NAMALWA (cell line): ENCODE data around the gene FAM229A.
"Not testable (repeated sequence)": the region's sequence is repeated elsewhere in the genome, so short reads cannot be mapped to it uniquely, and the experiment has no call there.

ENCODE experiments used
- DNase-seq: peaks from one replicate; pipeline ENCODE4 v3.0.0-alpha.2; 2015; ENCODE audit warnings: low spot score

Gene FAM229A

GRCh38 chr1:32377541-32378220, 15.4 kb upstream of the FAM229A start:
- DNase-seq = no peak

DNA sequence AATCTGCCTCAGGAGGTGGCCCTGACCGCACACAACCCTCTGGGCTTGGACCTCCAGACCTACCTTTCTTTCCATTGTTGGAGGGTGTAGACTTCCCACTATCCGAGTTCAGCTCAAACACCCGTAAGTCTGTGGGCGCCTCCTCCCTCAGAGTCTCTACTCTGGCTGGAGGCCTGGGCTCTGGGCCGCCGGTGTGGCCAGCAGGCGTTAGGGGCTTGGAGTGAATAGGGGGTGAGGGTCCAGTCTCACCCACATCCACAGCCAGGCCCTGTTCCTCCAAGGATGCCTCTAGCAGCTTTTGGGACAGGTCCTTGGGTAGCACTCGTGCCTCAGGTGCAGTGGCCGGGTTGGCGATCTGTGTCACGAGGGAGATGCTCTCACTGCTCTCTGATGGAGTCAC, 13.9 kb upstream of the FAM229A start:
- DNase-seq = no peak

GRCh38 chr1:32373996-32374592, 11.8 kb upstream of the FAM229A start:
- DNase-seq = no peak

DNA sequence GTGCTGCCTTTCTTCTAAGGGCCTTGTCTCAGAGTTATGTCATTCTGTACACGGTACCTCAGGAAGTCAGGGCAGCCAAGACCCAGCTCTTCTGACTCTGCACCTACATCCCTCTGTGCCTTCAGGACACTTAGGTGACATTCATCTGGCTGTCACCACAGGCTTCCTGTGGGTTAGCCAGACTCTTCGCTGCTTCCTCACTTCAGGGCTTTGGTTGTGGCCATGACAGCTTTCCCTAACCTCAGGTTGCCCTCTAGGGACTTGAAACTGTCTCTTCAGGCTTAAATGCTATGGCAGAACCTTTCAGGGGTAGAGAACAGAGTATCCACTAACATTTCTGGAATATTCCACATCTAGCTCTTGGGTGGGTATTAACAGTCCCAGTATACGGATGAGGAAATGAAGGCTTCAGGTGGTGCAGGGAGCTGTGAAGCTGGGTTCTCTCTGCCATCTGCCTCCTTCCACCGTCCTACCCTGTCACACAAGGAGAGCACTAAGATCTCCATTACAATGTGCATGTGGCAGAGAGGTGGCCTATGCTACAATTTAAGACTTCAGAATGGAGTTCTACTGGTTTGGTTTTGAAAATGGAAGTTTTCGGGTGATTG, 10.0 kb upstream of the FAM229A start:
- peak; percentile 42 for DNase-seq

DNA sequence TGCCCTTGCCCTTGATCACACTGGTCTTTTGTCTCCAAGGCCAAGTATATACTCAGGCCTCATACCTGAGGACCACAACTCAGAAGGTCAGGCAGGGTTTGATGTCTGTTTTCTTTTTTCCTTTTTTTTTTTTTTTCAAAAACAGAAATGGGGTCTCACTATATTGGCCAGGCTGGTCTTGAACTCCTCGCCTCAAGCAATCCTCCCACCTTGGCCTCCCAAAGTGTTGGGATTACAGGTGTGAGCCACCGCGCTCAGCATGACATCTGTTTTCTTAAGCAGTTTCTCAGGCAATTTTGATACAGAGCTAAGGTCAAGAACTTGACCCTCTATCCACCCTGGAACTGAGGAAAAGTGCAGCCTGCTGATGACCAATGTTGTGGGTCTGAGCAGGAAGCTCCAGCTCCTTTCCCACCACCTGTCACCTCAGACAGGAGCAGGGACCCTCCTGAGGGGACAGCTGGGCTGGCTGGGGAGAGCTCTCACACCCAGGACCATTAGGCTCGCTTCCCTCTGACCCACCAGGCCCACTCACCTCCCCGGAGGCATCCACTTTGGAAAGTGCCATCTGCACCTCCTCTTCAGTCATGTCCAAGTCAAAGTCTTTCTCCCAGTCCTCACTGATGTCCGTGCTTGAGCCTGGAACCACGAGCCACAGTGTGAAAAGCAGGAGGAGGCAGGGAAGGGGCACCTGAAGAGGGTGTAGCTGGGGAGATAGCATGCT, 5.8 kb upstream of the FAM229A start:
- no peak for DNase-seq

DNA sequence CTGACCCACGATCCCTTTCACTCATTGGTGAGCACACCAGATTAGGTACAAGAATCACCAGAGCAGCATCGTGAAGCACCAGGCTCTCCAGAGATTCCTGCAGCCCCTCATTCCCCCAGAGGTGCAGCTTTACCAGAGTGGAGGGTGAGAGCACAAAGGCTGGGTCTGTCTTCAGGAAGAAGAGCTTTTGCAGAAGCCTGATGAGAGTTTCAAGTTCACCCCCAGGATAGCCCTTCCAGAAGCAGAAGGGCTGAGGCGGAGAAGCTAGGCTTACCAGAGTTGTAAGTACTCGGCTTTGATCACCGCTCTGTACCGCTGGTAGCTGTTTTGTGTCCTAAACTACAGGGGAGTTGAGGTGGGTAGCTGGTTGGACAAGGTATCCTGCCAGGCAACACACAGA, 3.2 kb upstream of the FAM229A start:
- DNase-seq = no peak

- DNase-seq = no peak
These were observed 2.6 kb upstream of the FAM229A start for GRCh38 chr1:32364836-32365235.

DNA sequence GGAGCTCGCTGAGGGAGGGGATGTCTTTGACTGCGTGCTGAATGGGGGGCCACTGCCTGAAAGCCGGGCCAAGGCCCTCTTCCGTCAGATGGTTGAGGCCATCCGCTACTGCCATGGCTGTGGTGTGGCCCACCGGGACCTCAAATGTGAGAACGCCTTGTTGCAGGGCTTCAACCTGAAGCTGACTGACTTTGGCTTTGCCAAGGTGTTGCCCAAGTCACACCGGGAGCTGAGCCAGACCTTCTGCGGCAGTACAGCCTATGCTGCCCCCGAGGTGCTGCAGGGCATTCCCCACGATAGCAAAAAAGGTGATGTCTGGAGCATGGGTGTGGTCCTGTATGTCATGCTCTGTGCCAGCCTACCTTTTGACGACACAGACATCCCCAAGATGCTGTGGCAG, 1.4 kb upstream of the FAM229A start:
- DNase-seq = no peak

- DNase-seq = no peak
These were observed 411 bp downstream of the FAM229A start for GRCh38 chr1:32361674-32362473.

- no peak for DNase-seq
These were observed 994 bp downstream of the FAM229A start for GRCh38 chr1:32361308-32361673.

DNA sequence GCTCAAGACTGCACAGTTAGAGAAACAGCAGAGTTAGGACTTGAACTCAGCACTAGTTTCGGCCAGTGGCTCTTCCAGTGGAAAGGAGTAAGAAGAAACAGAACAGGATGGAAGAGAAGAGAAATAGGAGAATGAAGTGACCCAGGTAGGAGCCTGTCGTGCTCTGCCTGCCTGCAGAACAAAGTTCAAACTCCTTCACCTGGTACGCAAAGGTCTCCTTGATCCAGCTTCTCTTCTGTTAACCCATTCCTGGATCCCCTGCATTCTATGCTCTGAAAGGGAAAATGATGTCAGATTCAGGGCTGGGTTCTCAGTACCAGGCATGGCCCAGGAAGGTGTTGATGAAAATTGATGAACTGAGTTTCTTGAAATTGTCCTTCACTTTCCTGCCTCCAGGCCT, 3.9 kb downstream of the FAM229A start:
- no peak for DNase-seq

- no peak for DNase-seq
These were observed 4.7 kb downstream of the FAM229A start for GRCh38 chr1:32357614-32358013.

DNA sequence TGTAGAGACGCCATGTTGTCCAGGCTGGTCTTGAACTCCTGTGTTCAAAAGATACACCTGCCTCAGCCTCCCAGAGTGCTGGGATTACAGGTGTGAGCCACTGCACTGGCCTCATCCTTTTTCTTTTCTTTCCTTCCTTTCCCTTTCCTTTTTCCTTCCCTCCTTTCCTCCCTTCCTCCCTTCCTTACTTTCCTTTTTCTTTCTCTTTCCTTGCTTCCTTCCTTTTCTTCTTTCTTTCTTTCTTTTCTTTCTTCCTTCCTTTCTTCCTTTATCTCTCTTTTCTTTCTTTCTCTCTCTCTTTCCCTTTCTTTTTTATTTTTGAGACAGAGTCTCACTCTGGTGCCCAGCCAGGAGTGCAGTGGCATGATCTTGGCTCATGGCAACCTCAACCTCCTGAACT, 5.8 kb downstream of the FAM229A start:
- DNase-seq = no peak

- DNase-seq = not testable (repeated sequence)
These were observed 6.5 kb downstream of the FAM229A start for GRCh38 chr1:32355778-32356177.

DNA sequence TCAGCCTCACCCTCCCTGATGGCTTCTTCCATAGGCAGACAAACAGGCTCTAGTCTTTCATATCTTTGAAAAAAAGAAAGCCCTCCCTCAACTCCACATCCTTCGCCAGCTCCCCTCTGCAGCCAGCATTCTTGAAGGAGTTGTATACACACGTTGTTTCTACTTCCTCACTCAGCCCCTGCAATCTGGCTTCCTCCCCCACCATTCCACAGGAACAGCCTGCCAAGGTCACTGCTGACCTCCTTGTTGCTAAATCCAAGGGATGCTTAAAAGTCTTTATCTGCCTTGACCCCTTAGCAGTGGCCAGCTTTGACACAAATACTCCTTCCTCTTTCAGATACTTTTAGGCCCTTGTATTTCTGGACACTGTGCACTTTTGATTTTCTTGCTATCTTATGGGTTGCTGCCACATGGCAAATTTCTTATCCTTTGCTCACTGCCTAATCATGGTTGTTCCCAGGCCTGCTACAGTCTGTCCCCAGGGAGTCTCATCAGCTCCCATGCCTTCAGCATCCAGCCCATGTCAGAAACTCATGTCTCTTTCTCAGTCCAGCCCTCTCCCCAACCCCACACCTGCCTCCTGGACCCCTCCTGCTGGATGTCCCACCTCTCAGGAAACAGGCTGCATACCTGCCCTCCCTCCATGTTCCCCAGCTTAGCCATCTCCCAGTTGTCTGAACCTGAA, 8.3 kb downstream of the FAM229A start:
- DNase-seq = no peak

DNA sequence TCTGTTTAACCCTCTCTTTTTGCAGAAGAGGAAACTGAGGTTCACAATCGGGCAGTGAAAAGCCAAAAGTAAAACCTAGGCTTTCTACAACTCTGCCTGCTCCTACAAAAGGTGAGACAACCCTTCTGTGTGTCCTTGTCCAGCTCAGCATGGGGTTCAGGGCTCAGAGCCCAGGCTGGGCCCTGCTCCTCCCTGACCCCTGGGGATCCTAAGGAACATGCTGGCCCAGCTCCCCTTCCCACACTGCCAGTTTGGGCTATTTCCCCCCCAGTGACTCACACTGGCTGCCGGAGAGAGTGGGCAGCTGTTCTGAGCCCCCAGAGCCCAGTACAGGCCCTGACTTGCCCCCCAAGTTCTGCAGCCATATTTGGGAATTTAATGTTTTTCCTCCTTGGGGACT, 8.9 kb downstream of the FAM229A start:
- no peak for DNase-seq

GRCh38 chr1:32352831-32353383, 9.4 kb downstream of the FAM229A start:
- no peak for DNase-seq

- DNase-seq = no peak
These were observed 10.0 kb downstream of the FAM229A start for GRCh38 chr1:32352239-32352745.

DNA sequence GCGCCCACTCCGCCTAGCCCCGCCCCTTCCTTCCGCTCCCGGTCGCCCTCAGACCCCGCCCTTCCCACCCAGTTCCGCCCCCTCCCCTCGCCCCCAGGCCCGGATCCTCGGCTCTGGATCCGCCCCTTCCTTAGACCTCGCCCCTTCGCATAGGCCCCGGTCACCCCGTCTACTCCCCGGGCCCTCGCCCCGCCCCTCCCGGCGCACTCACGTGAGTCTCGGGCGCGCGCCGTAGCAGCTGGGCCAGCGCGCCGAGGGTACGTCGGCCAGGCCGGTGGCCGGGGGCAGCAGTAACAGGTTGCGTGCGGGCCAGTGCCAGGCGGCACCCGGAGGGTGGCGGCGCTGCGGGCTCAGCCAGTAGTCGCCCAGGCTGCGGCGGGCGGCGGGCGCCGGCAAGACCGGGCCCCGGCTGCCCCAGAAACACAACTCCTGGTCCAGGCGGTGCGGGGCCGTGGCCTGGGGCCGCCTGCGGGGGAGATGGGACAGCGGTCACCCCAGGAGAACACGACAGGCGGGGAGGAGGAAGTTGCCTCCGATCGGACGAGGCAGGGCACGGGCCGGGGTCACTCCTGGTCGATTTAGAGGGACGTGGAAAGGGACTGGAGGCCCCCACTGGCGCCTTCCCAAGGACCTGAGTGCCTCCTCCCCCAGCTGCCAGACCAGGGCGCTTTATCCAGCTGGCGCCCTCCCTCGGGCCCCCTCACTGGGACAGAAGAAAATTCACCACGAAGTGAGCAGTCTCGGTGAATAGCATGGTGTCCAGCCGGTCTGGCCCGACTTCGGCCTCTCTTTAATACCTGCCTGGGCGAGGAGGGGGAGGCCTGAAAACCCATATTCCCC, 10.7 kb downstream of the FAM229A start:
- peak; percentile 94 for DNase-seq

GRCh38 chr1:32350785-32351398, 11.4 kb downstream of the FAM229A start:
- DNase-seq = no peak
